ENCODE data around the gene NLRP6.

GRCh38 chr11:326592-326841 lies 48.3 kb downstream of the NLRP6 start:
- TF ChIP-seq CTCF (IDR thresholded peaks at IDR 0.05) (no peak), POLR2A (IDR thresholded peaks at IDR 0.05) (no peak)
